Cardiac muscle cell (in vitro differentiated cells and primary cell): Measurements from ENCODE around the gene MAP3K19. TPM values are rescaled to one million over a fixed set of nuclear protein-coding genes. Genes with fewer than 3 reads are reported as not detected.

Experiments
- DNase-seq, 2 donors: peaks; one replicate each; pipeline versions ENCODE4 v3.0.0 to v3.0.0-alpha.2; 2010 to 2017; ENCODE audit warnings: low read depth in 1 of 2, low spot score in 1 of 2
- H3K27ac ChIP-seq: fragments of 200-600 bp; sonication (generic); 2 replicates; pipeline ENCODE4 v1.5.1; 2016
- H3K27me3 ChIP-seq: fragments of 200-600 bp; sonication (generic); 2 replicates; pipeline ENCODE4 v1.6.0; 2016; ENCODE audit warnings: control low read depth
- H3K36me3 ChIP-seq: fragments of 200-600 bp; sonication (generic); 2 replicates; pipeline ENCODE4 v1.5.1; 2016; ENCODE audit warnings: control low read depth
- H3K4me1 ChIP-seq: fragments of 200-600 bp; sonication (generic); 2 replicates; pipeline ENCODE4 v1.8.1; 2017; ENCODE audit warnings: low read depth, mild to moderate bottlenecking, mixed run types
- H3K4me3 ChIP-seq: fragments of 200-600 bp; sonication (generic); 2 replicates; pipeline ENCODE4 v1.5.1; 2016; ENCODE audit warnings: mild to moderate bottlenecking
- H3K9me3 ChIP-seq: fragments of 200-600 bp; sonication (generic); 2 replicates; pipeline ENCODE4 v1.5.1; 2017; ENCODE audit warnings: low read depth, mild to moderate bottlenecking, control low read depth
- polyA plus RNA-seq: library from polyadenylated mRNA; unstranded; fragments of >200 nt; fragmentation: Nextera tagmentation; extraction: Ambion mirVana; gene quantifications from 2 replicates; pipeline ENCODE4 v1.2.1, GENCODE V29; 2016
- total RNA-seq: library from RNA; depleted of rRNA; stranded (reverse); fragments of >200 nt; gene quantifications from 2 replicates; pipeline ENCODE4 v1.2.3, GENCODE V29; 2016
- TF ChIP-seq, protein P1 (sequence below): IDR thresholded peaks from 2 replicates; pipeline ENCODE4 v1.5.1; 2012; ENCODE audit warnings: low read depth, mild to moderate bottlenecking, low read length

The MAP3K19 gene
- total and polyA plus RNA-seq, 2 experiments from 2014 or later: not detected

DNA sequence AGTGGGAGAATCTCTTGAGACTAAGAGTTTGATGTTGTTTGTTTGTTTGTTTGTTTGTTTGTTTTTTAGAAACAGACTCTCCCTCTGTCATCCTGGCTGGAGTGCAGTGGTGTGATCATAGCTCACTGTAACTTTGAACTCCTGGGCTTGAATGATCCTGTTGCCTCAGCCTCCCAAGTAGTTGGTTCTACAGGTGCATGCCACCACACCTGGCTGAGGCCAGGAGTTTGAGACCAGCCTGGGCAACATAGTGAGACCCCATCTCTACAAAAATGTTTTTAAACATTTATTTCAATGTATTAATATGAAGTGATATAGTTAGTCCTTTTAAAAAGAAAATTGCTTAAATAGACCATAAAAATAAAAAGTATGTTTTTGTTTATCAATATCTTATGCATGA lies 35.6 kb downstream of the MAP3K19 start:
- Histone ChIP-seq H3K9me3 (no peaks in the 10 kb centered on the region), H3K4me3 (no peak overlapping the region), H3K27ac (no peak overlapping the region), H3K4me1 (no peaks in the 10 kb centered on the region), H3K36me3 (no peaks in the 10 kb centered on the region), H3K27me3 (no peaks in the 10 kb centered on the region)
- TF ChIP-seq, protein P1, sequence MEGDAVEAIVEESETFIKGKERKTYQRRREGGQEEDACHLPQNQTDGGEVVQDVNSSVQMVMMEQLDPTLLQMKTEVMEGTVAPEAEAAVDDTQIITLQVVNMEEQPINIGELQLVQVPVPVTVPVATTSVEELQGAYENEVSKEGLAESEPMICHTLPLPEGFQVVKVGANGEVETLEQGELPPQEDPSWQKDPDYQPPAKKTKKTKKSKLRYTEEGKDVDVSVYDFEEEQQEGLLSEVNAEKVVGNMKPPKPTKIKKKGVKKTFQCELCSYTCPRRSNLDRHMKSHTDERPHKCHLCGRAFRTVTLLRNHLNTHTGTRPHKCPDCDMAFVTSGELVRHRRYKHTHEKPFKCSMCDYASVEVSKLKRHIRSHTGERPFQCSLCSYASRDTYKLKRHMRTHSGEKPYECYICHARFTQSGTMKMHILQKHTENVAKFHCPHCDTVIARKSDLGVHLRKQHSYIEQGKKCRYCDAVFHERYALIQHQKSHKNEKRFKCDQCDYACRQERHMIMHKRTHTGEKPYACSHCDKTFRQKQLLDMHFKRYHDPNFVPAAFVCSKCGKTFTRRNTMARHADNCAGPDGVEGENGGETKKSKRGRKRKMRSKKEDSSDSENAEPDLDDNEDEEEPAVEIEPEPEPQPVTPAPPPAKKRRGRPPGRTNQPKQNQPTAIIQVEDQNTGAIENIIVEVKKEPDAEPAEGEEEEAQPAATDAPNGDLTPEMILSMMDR: no peak
- DNase-seq: no peak

DNA sequence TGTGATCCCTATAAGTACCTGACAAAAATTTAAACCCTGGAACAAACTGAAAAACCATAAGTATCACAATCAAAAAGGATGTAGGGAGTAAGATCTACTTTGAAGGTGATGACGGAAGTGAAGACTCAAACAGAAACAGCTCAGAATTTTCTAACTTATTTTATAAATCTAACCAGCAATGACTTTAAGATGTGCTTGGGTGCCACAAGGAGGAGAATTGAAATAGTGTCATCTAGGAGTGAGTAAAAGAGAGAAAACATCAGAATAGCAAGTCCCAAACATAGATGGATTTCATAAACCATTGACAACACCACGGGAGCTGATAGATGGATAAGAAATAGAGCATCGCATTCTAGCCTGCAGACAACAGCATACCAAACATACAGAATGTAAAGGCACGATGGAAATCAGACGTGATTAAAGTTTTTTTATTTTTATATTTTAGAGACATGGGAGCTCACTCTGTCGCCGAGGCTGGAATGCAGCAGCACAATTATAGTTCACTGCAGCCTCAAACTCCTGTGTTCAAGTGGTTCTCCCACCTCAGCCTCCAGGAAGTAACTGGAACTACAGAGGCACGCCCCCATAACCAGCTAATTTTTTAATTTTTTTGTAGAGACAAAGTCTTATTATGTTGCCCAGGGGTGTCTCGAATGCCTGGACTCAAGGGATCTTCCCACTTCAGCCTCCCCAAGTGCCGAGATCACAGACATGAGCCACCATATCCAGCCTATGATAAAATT lies 36.9 kb downstream of the MAP3K19 start:
- H3K27ac ChIP-seq: no peak overlapping the region
- TF ChIP-seq, protein P1: no peak
- DNase-seq: no peak
- no peaks in the 10 kb centered on the region for H3K4me1 ChIP-seq
- H3K9me3 ChIP-seq: no peaks in the 10 kb centered on the region
- no peaks in the 10 kb centered on the region for H3K36me3 ChIP-seq
- H3K27me3 ChIP-seq: no peaks in the 10 kb centered on the region
- H3K4me3 ChIP-seq: no peak overlapping the region

DNA sequence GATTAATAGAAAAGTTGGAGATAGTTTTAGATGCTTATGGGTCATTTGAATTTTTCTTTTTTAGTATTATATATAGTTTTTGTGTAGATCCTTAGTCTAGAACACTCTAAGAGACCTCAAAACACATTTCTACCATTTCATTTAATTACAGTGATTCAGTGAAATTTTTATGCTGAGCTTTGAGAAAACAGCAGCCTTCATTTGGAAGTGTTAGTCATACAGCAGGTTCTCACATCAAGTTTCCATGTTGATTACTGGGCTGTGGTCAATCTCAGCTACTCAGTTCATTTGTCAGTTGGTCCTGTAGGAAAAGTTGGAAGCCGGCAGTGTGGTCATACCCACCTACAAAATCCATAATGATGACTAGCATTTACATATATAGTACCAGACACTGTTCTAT lies 37.9 kb downstream of the MAP3K19 start:
- Histone ChIP-seq H3K27ac (no peak overlapping the region), H3K9me3 (no peaks in the 10 kb centered on the region), H3K4me3 (no peak overlapping the region), H3K36me3 (no peaks in the 10 kb centered on the region), H3K4me1 (no peaks in the 10 kb centered on the region), H3K27me3 (no peaks in the 10 kb centered on the region)
- TF ChIP-seq, protein P1: no peak
- DNase-seq: no peak

DNA sequence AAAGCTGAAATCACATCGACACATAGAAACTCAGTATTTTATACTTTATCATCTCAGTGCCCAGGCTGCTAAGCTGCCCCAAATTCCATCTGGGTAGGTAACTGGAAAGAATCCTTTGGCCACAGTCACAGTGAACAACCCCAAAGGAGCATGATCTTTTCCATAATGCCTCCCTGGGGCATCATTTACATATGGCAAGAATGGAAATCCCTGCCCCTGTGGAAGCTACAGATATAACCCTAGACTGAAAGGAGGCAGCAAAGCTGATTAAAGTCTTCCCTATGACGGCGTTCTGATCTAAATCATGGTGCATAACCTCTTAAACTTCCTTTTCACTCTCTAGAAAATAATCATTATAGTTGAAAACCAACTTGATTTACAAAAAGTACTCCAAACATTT lies 41.5 kb downstream of the MAP3K19 start:
- Histone ChIP-seq H3K4me1 (no peaks in the 10 kb centered on the region), H3K4me3 (no peak overlapping the region), H3K27me3 (no peaks in the 10 kb centered on the region), H3K36me3 (no peaks in the 10 kb centered on the region), H3K9me3 (no peaks in the 10 kb centered on the region), H3K27ac (no peak overlapping the region)
- DNase-seq: no peak
- TF ChIP-seq, protein P1: no peak

DNA sequence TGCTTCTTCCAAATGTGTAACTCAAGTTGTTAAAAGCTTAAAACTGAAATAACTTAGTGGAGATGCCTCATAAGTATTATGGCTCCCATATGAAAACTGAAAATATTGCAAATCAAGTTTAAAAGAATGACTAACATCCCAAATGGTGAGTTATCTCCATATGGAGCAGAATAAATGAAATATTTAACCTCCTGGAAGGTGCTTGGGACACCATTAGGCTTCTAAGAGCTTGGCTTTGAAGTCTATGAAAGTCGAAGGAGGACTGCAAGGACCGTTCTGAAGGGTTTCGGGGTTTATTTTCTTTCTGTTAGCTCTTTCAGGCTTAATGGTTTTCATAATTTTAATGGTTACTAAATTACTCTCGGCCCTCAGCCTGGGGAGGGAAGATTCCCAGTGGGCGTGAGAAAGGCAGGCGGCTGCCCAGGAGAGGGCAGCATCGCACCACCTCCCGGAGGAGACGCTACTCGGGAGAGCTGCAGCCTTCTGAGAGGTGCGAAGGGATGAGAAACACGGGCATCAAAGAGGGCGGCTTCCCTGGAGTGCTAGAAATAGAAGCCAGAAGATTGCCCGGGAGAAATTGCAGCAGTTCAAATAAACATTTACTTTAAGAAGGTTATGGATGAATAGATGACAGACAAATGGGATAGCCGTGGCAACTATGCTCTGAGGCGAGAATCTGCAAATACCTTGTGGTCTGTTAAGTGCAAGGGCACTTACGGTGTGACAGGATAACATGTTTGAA lies 43.1 kb downstream of the MAP3K19 start:
- TF ChIP-seq, protein P1: peak; percentile 96
- peak; percentile 80 to 87 for DNase-seq

More for the DNA sequence above, 43.1 kb downstream of the MAP3K19 start:
- H3K4me1 ChIP-seq: no peaks in the 10 kb centered on the region
- no peaks in the 10 kb centered on the region for H3K36me3 ChIP-seq
- no peak overlapping the region for H3K4me3 ChIP-seq
- H3K9me3 ChIP-seq: no peaks in the 10 kb centered on the region
- H3K27ac ChIP-seq: no peak overlapping the region
- no peaks in the 10 kb centered on the region for H3K27me3 ChIP-seq
